Chondrocyte (in vitro differentiated cells): ENCODE measurements around the gene CAPN8. TPM values are rescaled to one million over a fixed set of nuclear protein-coding genes. Genes with fewer than 3 reads are reported as not detected.

Experiments used
- DNase-seq: peaks from one replicate; pipeline ENCODE4 v3.0.0; 2021; ENCODE audit warnings: mixed read lengths, low spot score
- H3K27ac Mint-ChIP-seq: one replicate; pipeline ENCODE4 v1.8.0; 2021; ENCODE audit warnings: mild to moderate bottlenecking, moderate library complexity, mixed read lengths; ENCODE audit not compliant: unreplicated experiment
- H3K27me3 Mint-ChIP-seq: 2 replicates; pipeline ENCODE4 v1.8.0; 2021; ENCODE audit warnings: low read depth, mixed read lengths
- H3K36me3 Mint-ChIP-seq: 2 replicates; pipeline ENCODE4 v1.8.0; 2021; ENCODE audit warnings: low read depth, mixed read lengths
- H3K4me1 Mint-ChIP-seq: 2 replicates; pipeline ENCODE4 v1.8.0; 2021; ENCODE audit warnings: low read depth, mild to moderate bottlenecking, mixed read lengths
- H3K4me3 Mint-ChIP-seq: one replicate; pipeline ENCODE4 v1.8.0; 2021; ENCODE audit warnings: mild to moderate bottlenecking, moderate library complexity, mixed read lengths; ENCODE audit not compliant: unreplicated experiment
- H3K9me3 Mint-ChIP-seq: 2 replicates; pipeline ENCODE4 v1.8.0; 2021; ENCODE audit warnings: low read depth, mixed read lengths
- total RNA-seq: library from RNA; stranded (reverse); gene quantifications from 3 replicates; pipeline ENCODE4 v1.2.1, GENCODE V29; 2021
- TF ChIP-seq, protein P1 (sequence below): fragments of 200-600 bp; sonication (generic); IDR thresholded peaks from 2 replicates; pipeline ENCODE4 v1.5.0; 2021; ENCODE audit warnings: antibody characterized with exemption, mild to moderate bottlenecking, moderate library complexity

The CAPN8 gene
- total RNA-seq, 1 donor from 2014 or later, result not detected

DNA sequence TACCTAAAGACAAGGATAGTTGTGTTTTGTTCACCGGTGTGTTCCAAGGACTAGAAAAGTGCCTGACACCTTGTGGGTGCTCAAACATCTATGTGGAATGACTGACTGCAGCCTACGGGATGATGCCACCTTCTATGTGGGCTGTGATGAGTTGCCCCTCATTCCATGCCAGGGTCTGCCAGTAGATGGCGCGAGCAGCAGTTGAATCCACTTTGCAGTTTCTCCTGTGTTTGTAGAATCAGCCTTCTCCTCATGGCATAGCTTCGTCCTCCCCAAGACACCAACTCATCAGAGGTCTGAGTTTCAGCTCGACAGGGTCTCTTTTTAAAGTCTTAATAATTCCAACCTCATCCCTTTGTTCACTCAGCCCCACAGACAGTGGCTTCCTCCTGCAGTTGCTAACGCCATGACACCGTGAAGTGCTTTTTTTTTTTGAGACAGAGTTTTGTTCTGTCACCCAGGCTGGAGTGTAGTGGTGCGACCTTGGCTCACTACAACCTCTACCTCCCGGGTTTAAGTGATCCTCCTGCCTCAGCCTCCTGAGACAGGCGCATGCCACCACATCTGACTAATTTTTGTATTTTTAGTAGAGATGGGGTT is 133.7 kb downstream of the CAPN8 start:
- peaks cover 54% of the 10 kb centered on the region for H3K27me3 Mint-ChIP-seq

GRCh38 chr1:223525957-223526356 is 139.5 kb downstream of the CAPN8 start:
- no peaks in the 10 kb centered on the region for H3K4me1 Mint-ChIP-seq
- H3K36me3 Mint-ChIP-seq, result peaks cover 2% of the 10 kb centered on the region
- TF ChIP-seq, protein P1, sequence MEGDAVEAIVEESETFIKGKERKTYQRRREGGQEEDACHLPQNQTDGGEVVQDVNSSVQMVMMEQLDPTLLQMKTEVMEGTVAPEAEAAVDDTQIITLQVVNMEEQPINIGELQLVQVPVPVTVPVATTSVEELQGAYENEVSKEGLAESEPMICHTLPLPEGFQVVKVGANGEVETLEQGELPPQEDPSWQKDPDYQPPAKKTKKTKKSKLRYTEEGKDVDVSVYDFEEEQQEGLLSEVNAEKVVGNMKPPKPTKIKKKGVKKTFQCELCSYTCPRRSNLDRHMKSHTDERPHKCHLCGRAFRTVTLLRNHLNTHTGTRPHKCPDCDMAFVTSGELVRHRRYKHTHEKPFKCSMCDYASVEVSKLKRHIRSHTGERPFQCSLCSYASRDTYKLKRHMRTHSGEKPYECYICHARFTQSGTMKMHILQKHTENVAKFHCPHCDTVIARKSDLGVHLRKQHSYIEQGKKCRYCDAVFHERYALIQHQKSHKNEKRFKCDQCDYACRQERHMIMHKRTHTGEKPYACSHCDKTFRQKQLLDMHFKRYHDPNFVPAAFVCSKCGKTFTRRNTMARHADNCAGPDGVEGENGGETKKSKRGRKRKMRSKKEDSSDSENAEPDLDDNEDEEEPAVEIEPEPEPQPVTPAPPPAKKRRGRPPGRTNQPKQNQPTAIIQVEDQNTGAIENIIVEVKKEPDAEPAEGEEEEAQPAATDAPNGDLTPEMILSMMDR, result no peak
- no peak for DNase-seq
- H3K27me3 Mint-ChIP-seq, result peaks cover 44% of the 10 kb centered on the region
- H3K27ac Mint-ChIP-seq, result no peak overlapping the region
- H3K4me3 Mint-ChIP-seq, result no peak overlapping the region
- H3K9me3 Mint-ChIP-seq, result peaks cover 6% of the 10 kb centered on the region

More for the DNA sequence above, 133.7 kb downstream of the CAPN8 start:
- no peak for DNase-seq
- Mint-ChIP-seq H3K36me3 (no peaks in the 10 kb centered on the region), H3K27ac (no peak overlapping the region), H3K4me1 (no peaks in the 10 kb centered on the region), H3K9me3 (peaks cover 6% of the 10 kb centered on the region), H3K4me3 (no peak overlapping the region)
- TF ChIP-seq, protein P1, result peak; percentile 75

DNA sequence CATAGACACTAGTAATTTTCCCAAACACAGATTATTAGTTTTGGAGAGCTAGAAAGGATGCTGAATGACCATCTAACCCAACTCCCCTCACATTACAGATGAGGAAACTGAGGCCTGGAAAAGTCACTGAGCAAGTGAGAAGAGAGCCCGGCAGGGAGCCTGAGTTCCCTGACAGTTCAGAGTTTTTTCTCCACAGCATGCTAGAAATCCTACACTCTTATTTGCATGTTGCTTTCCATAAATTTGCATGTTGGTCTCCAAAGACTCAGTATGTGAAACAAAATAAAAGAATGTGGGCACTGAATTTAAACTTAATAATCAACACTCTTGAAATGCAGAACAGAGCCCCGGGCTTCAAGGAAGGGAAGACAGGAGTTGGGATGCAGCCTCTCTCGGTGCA is 140.0 kb downstream of the CAPN8 start:
- peaks cover 2% of the 10 kb centered on the region for H3K36me3 Mint-ChIP-seq

DNA sequence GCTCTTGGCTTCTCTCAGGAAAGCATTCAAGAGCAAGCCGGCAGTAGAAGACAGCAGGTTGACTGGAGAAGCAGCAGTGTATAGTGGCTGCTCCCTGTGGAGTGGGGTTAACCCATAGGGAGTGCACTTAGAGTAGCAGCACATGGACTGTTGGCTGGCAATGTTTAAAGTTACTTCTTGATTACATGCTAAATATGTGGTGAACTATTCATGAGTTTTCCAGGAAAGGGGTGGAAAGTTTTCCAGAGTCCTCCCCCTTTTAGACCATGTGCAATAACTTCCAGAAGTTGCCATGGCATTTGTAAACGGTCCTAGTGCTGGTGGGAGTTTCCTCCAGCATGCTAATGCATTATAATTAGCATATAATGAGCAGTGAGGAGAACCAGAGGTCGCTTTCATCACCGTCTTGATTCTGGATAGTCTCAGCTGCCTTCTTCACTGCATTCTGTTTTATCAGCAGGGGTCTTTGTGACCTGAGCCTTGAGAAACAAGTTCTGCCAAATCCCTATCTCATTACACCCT is 140.5 kb downstream of the CAPN8 start:
- TF ChIP-seq, protein P1, result no peak
- H3K36me3 Mint-ChIP-seq, result peaks cover 2% of the 10 kb centered on the region
- peaks cover 6% of the 10 kb centered on the region for H3K9me3 Mint-ChIP-seq
- DNase-seq, result no peak
- H3K27me3 Mint-ChIP-seq, result peaks cover 40% of the 10 kb centered on the region
- no peak overlapping the region for H3K4me3 Mint-ChIP-seq
- H3K27ac Mint-ChIP-seq, result no peak overlapping the region
- H3K4me1 Mint-ChIP-seq, result no peaks in the 10 kb centered on the region

More for the DNA sequence above, 140.0 kb downstream of the CAPN8 start:
- TF ChIP-seq, protein P1, result no peak
- Mint-ChIP-seq H3K4me1 (no peaks in the 10 kb centered on the region), H3K27ac (no peak overlapping the region), H3K9me3 (peaks cover 6% of the 10 kb centered on the region), H3K27me3 (peaks cover 42% of the 10 kb centered on the region), H3K4me3 (no peak overlapping the region)
- DNase-seq, result no peak

DNA sequence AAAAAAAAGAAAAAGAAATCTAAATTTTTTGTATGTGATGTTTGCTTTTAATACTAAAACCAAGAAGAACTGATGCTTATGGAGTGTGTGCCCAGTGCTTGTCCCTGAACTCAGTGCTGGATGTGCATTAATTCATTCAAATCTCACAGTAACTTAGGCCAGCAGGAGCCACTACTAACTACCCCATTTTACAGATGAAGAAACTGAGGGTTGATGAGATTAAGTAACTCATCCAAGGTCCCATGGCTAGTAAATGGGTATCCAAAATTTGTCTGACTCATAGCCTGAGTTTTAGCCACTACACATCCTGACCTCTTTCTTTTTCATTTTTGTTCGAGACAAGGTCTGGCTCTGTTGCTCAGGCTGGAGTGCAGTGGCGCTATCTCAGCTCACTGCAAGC is 144.4 kb downstream of the CAPN8 start:
- TF ChIP-seq, protein P1, result no peak
- Mint-ChIP-seq H3K4me1 (no peaks in the 10 kb centered on the region), H3K27ac (no peak overlapping the region), H3K4me3 (no peak overlapping the region), H3K27me3 (peaks cover 14% of the 10 kb centered on the region), H3K36me3 (peaks cover 2% of the 10 kb centered on the region), H3K9me3 (peaks cover 12% of the 10 kb centered on the region)
- no peak for DNase-seq
